GM12878 (cell line): ENCODE data around the gene HEATR1. TPM values are rescaled to one million over a fixed set of nuclear protein-coding genes. Genes with fewer than 3 reads are reported as not detected.

Experiments
- ATAC-seq: fragments of 200-7000 bp; cut with Tn5 transposase; 3 replicates; pipeline ENCODE4 v1.9.1; 2020; ENCODE audit warnings: mild to moderate bottlenecking, moderate library complexity
- BruUV-seq: library from RNA; stranded (reverse); fragments of 400-500 nt; replicated peaks from 2 replicates; lab custom pipeline; 2021; lab: Mats Ljungman, UMichigan
- CTCF ChIA-PET: fragments of 300-600 bp; sonication (Branson Sonifier 250); formaldehyde crosslinking; extraction: SDS; loops from one replicate; lab custom pipeline; 2021; ENCODE audit warnings: inconsistent platforms; lab: Yijun Ruan, JAX
- POLR2A ChIA-PET: fragments of 350-600 bp; formaldehyde crosslinking; extraction: SDS; loops from one replicate; lab custom pipeline; 2021; ENCODE audit warnings: inconsistent platforms; lab: Charles Lee
- RAD21 ChIA-PET: fragments of 300-600 bp; sonication (Branson Sonifier 250); formaldehyde crosslinking; loops from one replicate; lab custom pipeline; 2023; ENCODE audit warnings: antibody characterized with exemption; ENCODE audit not compliant: unreplicated experiment; lab: Charles Lee
- SMC1A ChIA-PET: fragments of 300-600 bp; sonication (Branson Sonifier 250); formaldehyde crosslinking; loops from one replicate; lab custom pipeline; 2023; ENCODE audit not compliant: unreplicated experiment, uncharacterized antibody; lab: Charles Lee
- DNase-seq: peaks from one replicate; pipeline ENCODE4 v3.0.0-alpha.2; 2011; ENCODE audit warnings: low read depth, low spot score
- FAIRE-seq: peaks from 3 replicates; lab custom pipeline; 2011; peaks lifted over from hg19 to GRCh38; lab: Jason Lieb, UNC
- H2AFZ ChIP-seq: 2 replicates; pipeline ENCODE4 v1.6.0; 2011; ENCODE audit warnings: low read depth, low read length, control low read depth; ENCODE audit not compliant: control insufficient read depth
- H3K27ac ChIP-seq: 2 replicates; pipeline ENCODE4 v1.5.1; 2011; ENCODE audit warnings: control low read depth; ENCODE audit not compliant: control insufficient read depth, insufficient read depth
- H3K27me3 ChIP-seq, 2 experiments: replicated peaks in 1 of 2; 2 replicates each; pipeline versions ENCODE4 v1.6.0 to v1.6.1; 2011; ENCODE audit warnings: low read length in 1 of 2; ENCODE audit not compliant: control insufficient read depth in 2 of 2, insufficient read depth in 2 of 2
- H3K36me3 ChIP-seq, 2 experiments: 2 replicates each; pipeline ENCODE4 v1.5.1; 2011; ENCODE audit warnings: low read length in 1 of 2; ENCODE audit not compliant: control insufficient read depth in 2 of 2, insufficient read depth in 2 of 2
- H3K4me1 ChIP-seq: 2 replicates; pipeline ENCODE4 v1.6.1; 2011; ENCODE audit warnings: mild to moderate bottlenecking, low read length, moderate library complexity, mixed read lengths; ENCODE audit not compliant: control insufficient read depth, insufficient read depth
- H3K4me2 ChIP-seq: 2 replicates; pipeline ENCODE4 v1.6.0; 2011; ENCODE audit warnings: control low read depth; ENCODE audit not compliant: control insufficient read depth, insufficient read depth
- H3K4me3 ChIP-seq: fragments of 200-600 bp; sonication (generic); 2 replicates; pipeline ENCODE4 v1.5.1; 2016
- H3K79me2 ChIP-seq: 2 replicates; pipeline ENCODE4 v1.6.0; 2011; ENCODE audit warnings: low read length; ENCODE audit not compliant: control insufficient read depth, insufficient read depth
- H3K9ac ChIP-seq: 2 replicates; pipeline ENCODE4 v1.8.0; 2011; ENCODE audit warnings: low read length, control low read depth, mixed read lengths; ENCODE audit not compliant: control insufficient read depth, insufficient read depth
- H3K9me3 ChIP-seq: replicated peaks from 3 replicates; pipeline ENCODE4 v1.5.1; 2011; ENCODE audit warnings: mild to moderate bottlenecking, low read length; ENCODE audit not compliant: control insufficient read depth, insufficient read depth
- H4K20me1 ChIP-seq: 2 replicates; pipeline ENCODE4 v1.6.0; 2011; ENCODE audit not compliant: control insufficient read depth, insufficient read depth
- BHLHE40 ChIP-seq, 2 experiments: fragments of 450-650 bp in 1 of 2; IDR thresholded peaks; 2 replicates each; pipeline ENCODE4 v1.6.1; 2011 to 2017; ENCODE audit warnings: low read depth in 2 of 2, borderline replicate concordance in 1 of 2, improper control_type of control experiment in 1 of 2, low read length in 1 of 2, mild to moderate bottlenecking in 1 of 2
- BMI1 ChIP-seq: fragments of 450-650 bp; IDR thresholded peaks from 2 replicates; pipeline ENCODE4 v1.6.1; 2016; ENCODE audit warnings: mild to moderate bottlenecking, moderate library complexity, borderline replicate concordance
- CHD2 ChIP-seq: IDR thresholded peaks from 2 replicates; pipeline ENCODE4 v1.6.1; 2011; ENCODE audit warnings: low read depth, low read length, improper control_type of control experiment, borderline replicate concordance
- HCFC1 ChIP-seq: fragments of 150-350 bp; IDR thresholded peaks from 2 replicates; pipeline ENCODE4 v1.6.1; 2014; ENCODE audit warnings: low read length
- HSF1 ChIP-seq: fragments of 150-350 bp; IDR thresholded peaks from 2 replicates; pipeline ENCODE4 v1.6.1; 2014; ENCODE audit warnings: mild to moderate bottlenecking, low read depth, low read length
- IKZF2 ChIP-seq, 2 experiments: fragments of 450-650 bp; IDR thresholded peaks; 2 replicates each; pipeline ENCODE4 v1.6.1; 2017; ENCODE audit warnings: mild to moderate bottlenecking in 2 of 2, moderate library complexity in 2 of 2
- RELB ChIP-seq: fragments of 450-650 bp; IDR thresholded peaks from 2 replicates; pipeline ENCODE4 v1.6.1; 2017; ENCODE audit warnings: low read depth, mild to moderate bottlenecking, moderate library complexity
- RFX5 ChIP-seq: IDR thresholded peaks from 2 replicates; pipeline ENCODE4 v1.6.1; 2011; ENCODE audit warnings: low read depth, low read length, improper control_type of control experiment
- SKIL ChIP-seq: fragments of 450-650 bp; IDR thresholded peaks from 2 replicates; pipeline ENCODE4 v1.6.1; 2017; ENCODE audit warnings: mild to moderate bottlenecking, low read depth, inconsistent platforms; ENCODE audit not compliant: poor library complexity, severe bottlenecking
- SMC3 ChIP-seq: IDR thresholded peaks from 2 replicates; pipeline ENCODE4 v1.6.1; 2011; ENCODE audit warnings: low read length, improper control_type of control experiment, borderline replicate concordance
- TCF7 ChIP-seq: IDR thresholded peaks from 2 replicates; pipeline ENCODE4 v1.6.1; 2014; ENCODE audit warnings: antibody characterized with exemption, borderline replicate concordance
- ZNF207 ChIP-seq: fragments of 450-650 bp; IDR thresholded peaks from 2 replicates; pipeline ENCODE4 v1.6.1; 2014; ENCODE audit warnings: antibody characterized with exemption, mild to moderate bottlenecking, borderline replicate concordance
- WGBS: methylation state at CpG from one replicate; pipeline ENCODE4 v1.1.6; 2016; ENCODE audit warnings: low lambda C conversion rate; ENCODE audit not compliant: insufficient replicate concordance, insufficient coverage; ENCODE audit errors: missing lambda C conversion rate; 5-methylcytosine and 5-hydroxymethylcytosine counted together
- in situ Hi-C: fragments of 300-500 bp; cut with MboI; formaldehyde crosslinking; loops from 9 replicates; pipeline ENCODE4 v1.14.3; 2018; ENCODE audit warnings: mixed read lengths
- intact Hi-C: fragments of 100-400 bp; cut with micrococcal nuclease; formaldehyde crosslinking; loops from one replicate; pipeline ENCODE4 v1.14.2; 2022; ENCODE audit not compliant: unreplicated experiment
- polyA plus RNA-seq, 11 experiments: library from polyadenylated mRNA; depleted of rRNA in 4 of 11; unstranded in 6 of 11; stranded (reverse) in 5 of 11; fragments of >200 nt; fragmentation: Nextera tagmentation in 4 of 11; fragmentation: Illumina TruSeq in 1 of 11; extraction: Ambion mirVana in 4 of 11; extraction: Trizol in 1 of 11; gene quantifications; 1 replicate in 1 of 11; 2 replicates in 10 of 11; pipeline versions ENCODE4 v1.2.1 to v1.2.3, GENCODE V29; 2011 to 2016; ENCODE audit warnings: inconsistent platforms in 2 of 11, missing spikeins in 2 of 11, low read depth in 1 of 11
- total RNA-seq, 4 experiments: library from RNA; depleted of rRNA in 3 of 4; stranded (reverse); fragments of >200 nt in 3 of 4; fragmentation: Illumina TruSeq in 1 of 4; extraction: Trizol in 1 of 4; gene quantifications; 2 replicates each; pipeline versions ENCODE4 v1.2.1 to v1.2.3, GENCODE V29; 2013 to 2021
- TF ChIP-seq, protein P1 (sequence below): fragments of 450-650 bp; IDR thresholded peaks from 2 replicates; pipeline ENCODE4 v1.6.1; 2017; ENCODE audit warnings: mild to moderate bottlenecking

The HEATR1 gene
- total and polyA plus RNA-seq, 10 of the 15 experiments (the other 5 are each of a cell fraction or from before 2014, with no cell fraction given) = 8.6 to 72.3 (median 41.9) TPM

DNA sequence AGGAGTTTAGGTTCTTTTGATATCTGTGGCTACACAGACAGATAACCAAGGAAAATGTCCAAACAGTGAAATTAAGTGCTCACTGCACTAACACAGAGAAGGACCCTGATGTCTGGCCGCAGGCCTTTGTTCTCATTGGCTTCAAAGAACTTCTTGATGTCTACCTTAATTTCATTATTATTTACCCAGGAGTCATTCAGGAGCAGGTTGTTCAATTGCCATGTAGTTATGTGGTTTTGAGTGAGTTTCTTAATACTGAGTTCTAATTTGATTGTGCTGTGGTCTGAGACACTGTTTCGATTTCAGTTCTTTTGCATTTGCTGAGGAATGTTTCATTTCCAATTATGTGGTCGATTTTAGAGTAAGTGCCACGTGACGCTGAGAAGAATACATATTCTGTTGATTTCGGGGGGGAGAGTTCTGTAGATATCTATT is 95.7 kb downstream of the HEATR1 start:
- peak overlapping the region; percentile 72 for H3K4me2 ChIP-seq
- H3K79me2 ChIP-seq = no peaks in the 10 kb centered on the region
- peaks cover 9% of the 10 kb centered on the region for H3K4me1 ChIP-seq
- intact Hi-C loops = no loop called here
- peak; percentile 98 for FAIRE-seq
- no peaks in the 10 kb centered on the region for H3K36me3 ChIP-seq
- no peaks in the 10 kb centered on the region for H3K9me3 ChIP-seq
- H3K27ac ChIP-seq = no peak overlapping the region
- in situ Hi-C loops = no loop called here
- WGBS = 0% methylated on average over 6 of the region's 6 CpGs
- no peak overlapping the region for H3K9ac ChIP-seq
- ChIA-PET RAD21 (interaction anchor here (1.6 kb wide), 1 partner anchor 156 kb away, joined by 4 read pairs; no protein-coding TSS in a partner anchor), SMC1A (interaction anchor here (0.6 kb wide), 1 partner anchor 243 kb away, joined by 3 read pairs; no protein-coding TSS in a partner anchor), CTCF (interaction anchor here (1.0 kb wide), 1 partner anchor 21 kb away, joined by 4 read pairs; no protein-coding TSS in a partner anchor), POLR2A (interaction anchor here (0.9 kb wide), 1 partner anchor 17 kb away, joined by 3 read pairs; no protein-coding TSS in a partner anchor)
- no peaks in the 10 kb centered on the region for H4K20me1 ChIP-seq
- no peaks in the 10 kb centered on the region for H3K27me3 ChIP-seq
- BruUV-seq = no TSS peak
- 0 out of 2 replicates have a peak overlapping the region, but pooled peaks have one; percentile 12 for H3K4me3 ChIP-seq
- DNase-seq = peak; percentile 35
- no peak overlapping the region for H2AFZ ChIP-seq
- peak; percentile 81 for ATAC-seq
- TF ChIP-seq HCFC1 = no peak
- no peak for TF ChIP-seq SMC3
- TF ChIP-seq HSF1 = no peak
- peak; percentile 77 to 86 for TF ChIP-seq BHLHE40 (IDR thresholded peaks at IDR 0.05; ENCODE audit: borderline replicate concordance in 1 of 2, low read depth in 2 of 2, low read length in 1 of 2)
- peak; percentile 39 for TF ChIP-seq SKIL
- TF ChIP-seq, protein P1, sequence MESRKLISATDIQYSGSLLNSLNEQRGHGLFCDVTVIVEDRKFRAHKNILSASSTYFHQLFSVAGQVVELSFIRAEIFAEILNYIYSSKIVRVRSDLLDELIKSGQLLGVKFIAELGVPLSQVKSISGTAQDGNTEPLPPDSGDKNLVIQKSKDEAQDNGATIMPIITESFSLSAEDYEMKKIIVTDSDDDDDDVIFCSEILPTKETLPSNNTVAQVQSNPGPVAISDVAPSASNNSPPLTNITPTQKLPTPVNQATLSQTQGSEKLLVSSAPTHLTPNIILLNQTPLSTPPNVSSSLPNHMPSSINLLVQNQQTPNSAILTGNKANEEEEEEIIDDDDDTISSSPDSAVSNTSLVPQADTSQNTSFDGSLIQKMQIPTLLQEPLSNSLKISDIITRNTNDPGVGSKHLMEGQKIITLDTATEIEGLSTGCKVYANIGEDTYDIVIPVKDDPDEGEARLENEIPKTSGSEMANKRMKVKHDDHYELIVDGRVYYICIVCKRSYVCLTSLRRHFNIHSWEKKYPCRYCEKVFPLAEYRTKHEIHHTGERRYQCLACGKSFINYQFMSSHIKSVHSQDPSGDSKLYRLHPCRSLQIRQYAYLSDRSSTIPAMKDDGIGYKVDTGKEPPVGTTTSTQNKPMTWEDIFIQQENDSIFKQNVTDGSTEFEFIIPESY = no peak
- TF ChIP-seq RFX5 = no peak
- no peak for TF ChIP-seq ZNF207
- peak; percentile 40; the same call in 1 of the 2 replicates for TF ChIP-seq RELB
- TF ChIP-seq TCF7 = 0 out of 2 replicates have a peak, but pooled peaks have one; percentile 11
- TF ChIP-seq BMI1 = no peak
- TF ChIP-seq CHD2 = no peak
- peak; percentile 58 to 69; a peak in 3 of 4 replicates for TF ChIP-seq IKZF2 (IDR thresholded peaks at IDR 0.05)
